Measurements from ENCODE around the gene KPTN.

Gene KPTN

GRCh38 chr19:47520343-47520806, 36.4 kb upstream of the KPTN start:
- TF ChIP-seq CTCF (IDR thresholded peaks at IDR 0.05) = no peak

- no peak for TF ChIP-seq CTCF (IDR thresholded peaks at IDR 0.05)
These were observed 34.8 kb upstream of the KPTN start for GRCh38 chr19:47518854-47519253.

- TF ChIP-seq CTCF (IDR thresholded peaks at IDR 0.05) = no peak
These were observed 34.1 kb upstream of the KPTN start for GRCh38 chr19:47518139-47518538.

- TF ChIP-seq CTCF (IDR thresholded peaks at IDR 0.05) = no peak
These were observed 31.0 kb upstream of the KPTN start, which contains the start of gene NAPA for GRCh38 chr19:47514869-47515588. NAPA (minus strand) TSS chr19:47515063; CDS start chr19:47514940, 123 bp downstream.

GRCh38 chr19:47514151-47514868, 30.3 kb upstream of the KPTN start:
- TF ChIP-seq CTCF (IDR thresholded peaks at IDR 0.05) = no peak

GRCh38 chr19:47512948-47513319, 28.9 kb upstream of the KPTN start:
- TF ChIP-seq CTCF (IDR thresholded peaks at IDR 0.05) = no peak

GRCh38 chr19:47512183-47512947, 28.3 kb upstream of the KPTN start:
- no peak for TF ChIP-seq CTCF (IDR thresholded peaks at IDR 0.05)

All from LNCAP (cell line).